Heart left ventricle (tissue), 16 donors: ENCODE measurements around the gene PODXL2. TPM values are rescaled to one million over a fixed set of nuclear protein-coding genes. Genes with fewer than 3 reads are reported as not detected.
A peak's percentile ranks its signal among the peaks of the same experiment; 100 is the strongest.

Source experiments
- ATAC-seq, 4 donors: fragments of 200-7000 bp; cut with Tn5 transposase; one replicate each; pipeline ENCODE4 v1.9.1; 2020 to 2022; ENCODE audit warnings: moderate library complexity in 4 of 4, mild to moderate bottlenecking in 3 of 4, moderate number of reproducible peaks in 1 of 4
- DNase-seq, 5 donors: peaks; one replicate each; pipeline ENCODE4 v3.0.0-alpha.2; 2020
- H3K27ac ChIP-seq, 12 donors: fragments of 200-600 bp; sonication (generic) in 4 of 12; one replicate each; pipeline versions ENCODE4 v1.5.0 to v1.8.0; 2016 to 2022; ENCODE audit warnings: mild to moderate bottlenecking in 2 of 12
- H3K27me3 ChIP-seq, 9 donors: fragments of 200-600 bp; sonication (generic) in 2 of 9; one replicate each; pipeline versions ENCODE4 v1.5.1 to v1.8.0; 2016 to 2022; ENCODE audit warnings: mild to moderate bottlenecking in 3 of 9
- H3K36me3 ChIP-seq, 9 donors: fragments of 200-600 bp; sonication (generic) in 2 of 9; one replicate each; pipeline versions ENCODE4 v1.5.0 to v1.8.0; 2018 to 2022; ENCODE audit warnings: mild to moderate bottlenecking in 2 of 9
- H3K4me1 ChIP-seq, 12 donors: fragments of 200-600 bp; sonication (generic) in 4 of 12; one replicate each; pipeline versions ENCODE4 v1.5.0 to v1.8.0; 2016 to 2022; ENCODE audit warnings: mild to moderate bottlenecking in 3 of 12
- H3K4me3 ChIP-seq, 12 donors: fragments of 200-600 bp; sonication (generic) in 4 of 12; one replicate each; pipeline versions ENCODE4 v1.5.0 to v1.8.0; 2017 to 2022; ENCODE audit warnings: mild to moderate bottlenecking in 9 of 12, moderate library complexity in 4 of 12
- H3K9me3 ChIP-seq, 12 donors: fragments of 200-600 bp; sonication (generic) in 4 of 12; one replicate each; pipeline versions ENCODE4 v1.5.0 to v1.8.0; 2016 to 2022; ENCODE audit warnings: mild to moderate bottlenecking in 1 of 12
- POLR2A ChIP-seq, 2 donors: fragments of 450-650 bp; IDR thresholded peaks; one replicate each; pipeline ENCODE4 v1.6.1; 2017; ENCODE audit warnings: antibody characterized with exemption in 2 of 2, mild to moderate bottlenecking in 2 of 2, moderate library complexity in 2 of 2
- WGBS, 4 donors: extraction: QIAGEN DNeasy Blood & Tissue Kit in 2 of 4; methylation state at CpG; one replicate each; pipeline versions ENCODE4 v1.1.5 to v1.1.7; 2013 to 2018; 5-methylcytosine and 5-hydroxymethylcytosine counted together
- intact Hi-C, 10 donors: fragments of 100-400 bp; cut with DNase I; formaldehyde crosslinking; loops; one replicate each; pipeline versions ENCODE4 v1.11.1 to v1.14.2; 2022
- polyA plus RNA-seq, 2 donors: library from polyadenylated mRNA; stranded (reverse); fragments of 200-250 nt; gene quantifications; one replicate each; pipeline ENCODE4 v1.2.3, GENCODE V29; 2013
- total RNA-seq, 9 donors: library from RNA; depleted of rRNA in 2 of 9; stranded (reverse); fragments of >200 nt in 2 of 9; fragmentation: NEBNext Ultra II Directional in 3 of 9; extraction: Animal tissue kit (Norgen Biotek cat#: 25700) in 3 of 9; gene quantifications; one replicate each; pipeline versions ENCODE4 v1.1.0 to v1.2.4, GENCODE V29; 2016 to 2023
- TF ChIP-seq, protein P1 (sequence below), 12 donors: fragments of 200-600 bp; sonication (generic) in 4 of 12; IDR thresholded peaks; one replicate each; pipeline versions ENCODE4 v1.5.0 to v1.8.0; 2018 to 2022; ENCODE audit warnings: antibody characterized with exemption in 12 of 12, mild to moderate bottlenecking in 5 of 12
- donor health status: ischemic (EF 13 %, LVEDD 7.1; RV severe dilation, severe dysfunction).
- donor health status: healthy with polysubstance abuse.
- donor health status: DM: no; HTN: yes; CAD: no.
- donor health status: DM: no; HTN: no; CAD: no.
- donor health status: ischemic (EF 25% LVEDD 6.9; RV normal size, moderate dysfunction).
- donor health status: ischemic (EF 25% LVEDD 5.7; RV mildly dilated, moderate dysfunction).
- donor health status: healthy.
- donor health status: DM: yes; HTN: yes; CAD: no.
- donor health status: ischemic (EF 35%, LVEDD 5.7; RV mildly dilated, moderate dysfunction).
- donor health status: nonischemic (EF 11% LVEDD 7.7; RV severe dilation, severe dysfunction).
- donor health status: DM: yes; HTN: yes; CAD: no.
- donor health status: PGD.
- donor health status: ischemic (EF 29% LVEDD 5.4; RV normal size, mild dysfunction).
- donor health status: nonischemic (EF 23%, LVEDD 6.1; RV moderate dilation, normal function).

PODXL2 gene
- total and polyA plus RNA-seq, 11 donors = 0.72 to 4.1 (median 2.1) TPM

DNA sequence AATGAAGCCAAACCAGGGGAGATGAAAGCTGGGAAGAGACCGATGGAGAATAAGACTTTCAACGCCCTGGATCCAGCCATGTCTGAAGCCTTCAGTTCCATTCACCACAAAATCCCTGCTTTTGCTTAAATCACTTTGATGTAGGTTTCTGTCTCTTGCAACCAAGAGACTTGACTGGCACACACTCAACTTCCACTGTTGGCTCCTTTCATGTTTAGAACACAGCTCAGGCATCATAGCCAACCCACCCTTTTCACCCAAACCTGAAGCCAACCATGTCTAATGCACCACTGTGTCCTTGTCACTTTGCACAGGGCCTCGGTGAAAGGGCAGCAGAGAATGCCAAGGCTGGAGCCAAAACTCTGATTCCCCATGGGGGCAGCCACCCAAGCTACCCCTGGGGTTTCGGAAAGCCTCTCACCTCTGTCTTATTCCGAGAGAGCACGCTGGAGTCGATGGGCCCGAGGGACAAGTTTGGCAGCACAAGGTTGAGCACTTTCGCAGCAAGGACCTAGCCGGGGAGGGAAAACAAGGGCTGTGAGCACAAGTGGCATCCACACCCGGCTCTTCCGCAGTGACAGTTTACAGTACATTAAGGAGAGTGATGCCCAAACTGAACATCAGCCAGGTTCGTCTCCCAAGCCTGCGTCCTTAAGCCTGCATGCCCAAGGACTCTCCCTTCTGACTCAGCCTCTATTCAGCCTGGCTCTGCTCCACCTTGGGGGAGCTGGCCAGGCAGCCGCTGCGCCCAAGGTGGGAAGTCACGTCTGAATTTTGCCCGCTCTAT is 81.4 kb downstream of the PODXL2 start:
- Histone ChIP-seq H3K36me3 (peaks cover 0 to 60% (median 14%) of the 10 kb centered on the region in 9 donors), H3K4me3 (no peak overlapping the region), H3K27me3 (no peaks in the 10 kb centered on the region), H3K4me1 (peaks cover 14 to 100% (median 73%) of the 10 kb centered on the region in 12 donors), H3K27ac (peak overlapping the region in 10 of 12 donors; percentile 16 to 95 (median 79)), H3K9me3 (no peaks in the 10 kb centered on the region)
- no peak for ATAC-seq
- 82 to 92% (median 88%) methylated on average over 18 of the region's 18 CpGs for WGBS, 4 donors
- peak in 1 of 5 donors; percentile 17 for DNase-seq
- intact Hi-C loops = no loop called here
- TF ChIP-seq, protein P1, sequence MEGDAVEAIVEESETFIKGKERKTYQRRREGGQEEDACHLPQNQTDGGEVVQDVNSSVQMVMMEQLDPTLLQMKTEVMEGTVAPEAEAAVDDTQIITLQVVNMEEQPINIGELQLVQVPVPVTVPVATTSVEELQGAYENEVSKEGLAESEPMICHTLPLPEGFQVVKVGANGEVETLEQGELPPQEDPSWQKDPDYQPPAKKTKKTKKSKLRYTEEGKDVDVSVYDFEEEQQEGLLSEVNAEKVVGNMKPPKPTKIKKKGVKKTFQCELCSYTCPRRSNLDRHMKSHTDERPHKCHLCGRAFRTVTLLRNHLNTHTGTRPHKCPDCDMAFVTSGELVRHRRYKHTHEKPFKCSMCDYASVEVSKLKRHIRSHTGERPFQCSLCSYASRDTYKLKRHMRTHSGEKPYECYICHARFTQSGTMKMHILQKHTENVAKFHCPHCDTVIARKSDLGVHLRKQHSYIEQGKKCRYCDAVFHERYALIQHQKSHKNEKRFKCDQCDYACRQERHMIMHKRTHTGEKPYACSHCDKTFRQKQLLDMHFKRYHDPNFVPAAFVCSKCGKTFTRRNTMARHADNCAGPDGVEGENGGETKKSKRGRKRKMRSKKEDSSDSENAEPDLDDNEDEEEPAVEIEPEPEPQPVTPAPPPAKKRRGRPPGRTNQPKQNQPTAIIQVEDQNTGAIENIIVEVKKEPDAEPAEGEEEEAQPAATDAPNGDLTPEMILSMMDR (IDR thresholded peaks at IDR 0.05) = no peak
- TF ChIP-seq POLR2A (IDR thresholded peaks at IDR 0.05) = no peak

DNA sequence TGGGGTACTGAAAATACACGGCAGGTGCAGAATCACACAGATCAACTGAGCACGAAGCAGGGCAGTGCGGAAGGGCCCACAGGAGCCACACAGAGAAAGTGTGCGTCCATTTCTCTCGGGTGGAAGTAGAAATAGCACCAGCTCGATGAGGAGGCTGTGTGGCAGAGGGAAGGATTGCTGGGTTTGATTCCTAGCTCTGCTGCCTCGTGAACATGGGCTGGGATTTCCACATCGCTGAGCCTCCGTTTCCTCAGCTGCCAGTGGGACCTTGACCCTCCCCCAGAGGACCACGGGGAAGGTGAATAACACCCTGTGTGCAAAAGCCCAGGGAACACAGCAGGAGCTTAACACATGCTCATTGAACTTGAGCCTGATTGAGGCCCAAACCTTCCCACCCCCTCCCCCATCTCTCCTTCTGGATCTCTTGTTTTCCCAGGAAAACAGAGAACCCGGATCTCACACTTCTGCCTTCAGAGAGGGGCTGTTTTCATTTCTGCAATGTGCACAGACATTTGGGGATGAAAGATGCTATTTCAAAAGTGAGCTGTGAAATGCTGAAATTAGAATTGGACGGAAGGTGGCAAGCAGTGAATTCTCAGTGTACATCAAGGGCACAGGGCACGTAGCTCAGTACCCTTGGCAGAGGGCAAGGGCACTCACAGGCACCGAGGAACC is 82.2 kb downstream of the PODXL2 start:
- intact Hi-C loops = no loop called here
- TF ChIP-seq, protein P1 (IDR thresholded peaks at IDR 0.05) = no peak
- TF ChIP-seq POLR2A (IDR thresholded peaks at IDR 0.05) = no peak
- no peaks in the 10 kb centered on the region for H3K9me3 ChIP-seq
- H3K4me3 ChIP-seq = no peak overlapping the region
- H3K4me1 ChIP-seq = peaks cover 17 to 100% (median 78%) of the 10 kb centered on the region in 12 donors
- no peaks in the 10 kb centered on the region for H3K27me3 ChIP-seq
- peak overlapping the region in 10 of 12 donors; percentile 2 to 95 (median 78) for H3K27ac ChIP-seq
- H3K36me3 ChIP-seq = peaks cover 0 to 62% (median 6%) of the 10 kb centered on the region in 9 donors
- WGBS, 4 donors = 78 to 84% (median 80%) methylated on average over 11 to 14 of the region's 14 CpGs
- DNase-seq = peak in 1 of 5 donors; percentile 7
- no peak for ATAC-seq

DNA sequence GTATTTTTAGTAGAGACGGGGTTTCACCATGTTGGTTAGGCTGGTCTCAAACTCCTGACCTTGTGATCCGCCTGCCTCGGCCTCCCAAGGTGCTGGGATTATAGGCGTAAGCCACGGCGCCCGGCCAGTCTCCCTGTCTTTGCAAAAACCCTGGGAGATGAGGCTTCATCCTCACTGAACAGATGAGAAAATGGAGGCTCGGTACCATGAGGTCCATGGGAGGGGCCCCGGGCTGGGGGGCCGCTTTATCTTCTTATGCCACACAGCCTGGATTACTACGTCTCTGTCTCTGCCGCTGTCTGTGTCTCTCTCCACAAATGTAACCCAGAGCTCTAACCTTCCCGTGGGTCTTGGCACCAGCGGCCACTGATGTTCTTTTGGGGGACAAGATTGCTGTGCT is 82.9 kb downstream of the PODXL2 start:
- Histone ChIP-seq H3K9me3 (no peaks in the 10 kb centered on the region), H3K4me3 (no peak overlapping the region), H3K27ac (peak overlapping the region in 10 of 12 donors; percentile 59 to 95 (median 78)), H3K4me1 (peaks cover 18 to 100% (median 74%) of the 10 kb centered on the region in 12 donors), H3K36me3 (peaks cover 0 to 59% (median 6%) of the 10 kb centered on the region in 9 donors), H3K27me3 (no peaks in the 10 kb centered on the region)
- 92 to 96% (median 95%) methylated on average over 12 to 14 of the region's 14 CpGs for WGBS, 4 donors
- no peak for TF ChIP-seq POLR2A (IDR thresholded peaks at IDR 0.05)
- TF ChIP-seq, protein P1 (IDR thresholded peaks at IDR 0.05) = no peak
- intact Hi-C loops = no loop called here
- ATAC-seq (no peak), DNase-seq (peak in 1 of 5 donors; percentile 5)

DNA sequence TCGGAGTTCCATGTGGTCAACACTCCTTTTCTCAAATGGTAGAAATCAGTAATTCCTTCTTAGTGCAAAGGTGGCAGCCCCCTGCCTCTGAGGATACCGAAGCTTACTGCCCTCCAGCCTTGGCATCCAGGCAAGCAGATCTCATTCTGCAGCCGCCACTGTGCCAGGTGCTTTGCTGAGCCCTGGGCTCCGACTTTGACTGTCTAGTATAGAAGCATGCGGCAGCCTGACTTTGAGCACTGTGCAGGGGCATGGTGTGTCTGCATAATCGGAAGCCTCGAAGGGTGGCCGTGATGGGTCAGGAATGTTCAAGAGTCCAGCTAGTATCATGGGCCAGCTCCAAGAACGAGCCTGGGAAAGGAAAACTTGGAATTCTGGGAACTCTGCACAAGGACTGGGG is 83.5 kb downstream of the PODXL2 start:
- H3K36me3 ChIP-seq = peaks cover 0 to 59% (median 6%) of the 10 kb centered on the region in 9 donors
- WGBS, 4 donors = 70 to 84% (median 78%) methylated on average over 9 of the region's 9 CpGs
- peak overlapping the region; percentile 59 to 95 (median 78) for H3K27ac ChIP-seq
- DNase-seq (peak in 1 of 5 donors; percentile 9), ATAC-seq (no peak)
- no peak overlapping the region for H3K4me3 ChIP-seq
- no peaks in the 10 kb centered on the region for H3K27me3 ChIP-seq
- no peaks in the 10 kb centered on the region for H3K9me3 ChIP-seq
- H3K4me1 ChIP-seq = peaks cover 18 to 100% (median 71%) of the 10 kb centered on the region in 12 donors
- intact Hi-C loops = no loop called here
- TF ChIP-seq, protein P1 (IDR thresholded peaks at IDR 0.05) = no peak
- TF ChIP-seq POLR2A (IDR thresholded peaks at IDR 0.05) = no peak
